IPS-18c (cell line): ENCODE data around the gene HPN.

ENCODE experiments used
- H3K4me3 ChIP-seq: 2 replicates; pipeline ENCODE4 v1.7.0; 2013; ENCODE audit warnings: low read depth, mild to moderate bottlenecking, low read length, moderate library complexity; ENCODE audit not compliant: insufficient read depth
- H3K9me3 ChIP-seq: one replicate; pipeline ENCODE4 v1.6.1; 2013; ENCODE audit warnings: mild to moderate bottlenecking, low read length, moderate library complexity; ENCODE audit not compliant: control insufficient read depth, insufficient read depth

The HPN gene

DNA sequence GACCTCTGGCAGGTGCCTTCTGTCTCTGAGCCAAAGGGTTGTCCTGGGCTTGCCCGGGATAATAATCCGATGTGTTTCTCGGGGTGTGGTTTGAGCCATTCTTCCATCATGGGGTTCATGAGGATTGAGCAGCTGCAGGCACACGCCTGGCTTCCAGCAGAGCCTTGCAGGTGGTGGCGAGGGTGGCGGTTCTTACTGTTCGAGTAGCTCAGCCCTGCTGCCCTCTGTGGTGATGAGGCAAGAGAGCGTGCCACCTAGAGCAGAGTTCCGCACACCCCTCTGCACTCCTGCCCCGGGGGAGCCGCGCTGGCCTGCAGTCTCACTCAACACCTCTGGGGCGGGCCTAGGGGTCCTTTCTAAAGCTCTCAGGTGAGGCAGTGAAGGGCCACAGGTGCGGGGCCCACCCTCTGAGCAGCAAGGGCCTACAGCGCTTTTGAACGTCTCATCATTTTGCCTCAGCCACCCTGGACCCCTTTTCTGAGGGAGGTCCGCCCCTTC, 7.5 kb upstream of the HPN start:
- H3K9me3 ChIP-seq: no peaks in the 10 kb centered on the region
- H3K4me3 ChIP-seq: no peak overlapping the region

DNA sequence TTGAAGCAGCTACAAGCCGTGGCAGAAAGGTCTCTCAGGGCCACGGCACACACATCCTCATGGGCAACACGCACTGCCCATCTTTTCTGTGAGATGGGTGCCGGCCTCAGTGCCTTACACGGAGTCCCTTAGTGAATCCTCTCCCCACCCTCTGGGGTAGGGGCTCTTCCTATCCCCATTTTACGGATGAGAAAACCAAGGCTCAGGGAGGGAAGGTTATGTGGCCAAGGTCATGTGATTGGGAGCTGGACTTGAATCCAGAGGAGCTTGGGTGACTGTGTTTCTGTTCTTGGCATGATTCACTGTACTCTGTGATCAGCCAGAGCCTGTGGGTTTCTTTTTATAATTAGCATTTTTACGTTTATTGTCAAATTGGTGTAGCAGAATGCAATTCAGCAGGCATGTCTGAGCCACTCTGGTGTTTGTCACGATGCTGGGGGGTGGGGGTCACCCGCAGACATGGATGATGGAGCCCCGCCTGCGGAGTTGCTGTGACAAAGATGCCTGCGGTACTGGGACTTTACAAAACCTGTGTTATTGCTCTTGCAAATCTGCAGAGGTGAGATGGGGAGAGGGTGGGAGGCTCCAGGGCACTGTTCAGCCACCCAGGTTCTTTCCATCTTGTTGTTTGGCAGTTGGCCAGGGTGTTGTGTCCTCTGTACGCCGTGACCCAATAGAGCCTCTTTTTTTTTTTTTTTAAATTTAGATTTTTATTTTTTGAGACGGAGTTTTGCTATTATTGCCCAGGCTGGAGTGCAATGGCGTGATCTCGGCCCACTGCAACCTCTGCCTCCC, 6.7 kb upstream of the HPN start:
- Histone ChIP-seq H3K4me3 (no peak overlapping the region), H3K9me3 (no peaks in the 10 kb centered on the region)

DNA sequence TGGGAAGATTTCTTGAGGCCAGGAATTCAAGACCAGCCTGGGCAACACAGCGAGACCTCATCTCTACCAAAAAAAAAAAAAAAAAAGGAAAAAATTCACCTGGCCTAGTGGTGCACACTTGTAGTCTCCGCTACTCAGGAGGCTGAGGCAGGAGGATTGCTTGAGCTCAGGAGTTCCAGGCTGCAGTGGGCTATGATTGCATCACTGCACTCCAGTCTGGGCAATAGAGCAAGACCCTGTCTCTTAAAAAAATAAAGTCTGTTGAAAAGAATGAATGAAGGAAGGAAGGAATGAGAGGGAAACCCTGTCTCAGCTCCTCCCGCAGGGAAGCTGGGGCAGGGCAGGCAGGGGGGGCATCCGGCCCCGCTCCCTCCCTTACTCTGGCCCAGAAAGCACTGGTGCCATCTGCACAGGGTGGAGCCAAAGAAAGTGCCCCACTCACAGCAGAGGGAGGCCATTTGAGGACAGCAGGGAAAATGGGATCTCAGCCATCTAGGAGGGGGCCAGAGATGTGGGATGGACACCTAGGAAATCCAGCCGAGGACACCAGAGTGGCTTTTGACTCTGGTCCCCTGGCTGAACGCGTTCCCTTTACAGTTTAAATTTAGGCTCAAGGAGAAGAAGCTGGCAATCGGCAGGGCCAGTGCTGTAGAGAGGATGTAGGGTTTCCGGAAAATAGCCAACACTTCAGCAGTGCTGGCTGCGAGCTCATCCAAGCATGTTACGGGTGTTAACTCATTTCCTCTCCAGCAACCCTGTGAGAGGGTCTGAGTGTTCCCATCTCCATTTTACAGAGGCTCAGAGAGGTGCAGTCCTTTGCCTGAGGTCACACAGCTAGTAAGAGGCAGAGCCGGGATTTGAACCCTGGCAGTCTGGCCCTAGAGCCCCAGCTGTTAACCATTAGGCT, 3.6 kb upstream of the HPN start:
- Histone ChIP-seq H3K9me3 (no peaks in the 10 kb centered on the region), H3K4me3 (no peak overlapping the region)

DNA sequence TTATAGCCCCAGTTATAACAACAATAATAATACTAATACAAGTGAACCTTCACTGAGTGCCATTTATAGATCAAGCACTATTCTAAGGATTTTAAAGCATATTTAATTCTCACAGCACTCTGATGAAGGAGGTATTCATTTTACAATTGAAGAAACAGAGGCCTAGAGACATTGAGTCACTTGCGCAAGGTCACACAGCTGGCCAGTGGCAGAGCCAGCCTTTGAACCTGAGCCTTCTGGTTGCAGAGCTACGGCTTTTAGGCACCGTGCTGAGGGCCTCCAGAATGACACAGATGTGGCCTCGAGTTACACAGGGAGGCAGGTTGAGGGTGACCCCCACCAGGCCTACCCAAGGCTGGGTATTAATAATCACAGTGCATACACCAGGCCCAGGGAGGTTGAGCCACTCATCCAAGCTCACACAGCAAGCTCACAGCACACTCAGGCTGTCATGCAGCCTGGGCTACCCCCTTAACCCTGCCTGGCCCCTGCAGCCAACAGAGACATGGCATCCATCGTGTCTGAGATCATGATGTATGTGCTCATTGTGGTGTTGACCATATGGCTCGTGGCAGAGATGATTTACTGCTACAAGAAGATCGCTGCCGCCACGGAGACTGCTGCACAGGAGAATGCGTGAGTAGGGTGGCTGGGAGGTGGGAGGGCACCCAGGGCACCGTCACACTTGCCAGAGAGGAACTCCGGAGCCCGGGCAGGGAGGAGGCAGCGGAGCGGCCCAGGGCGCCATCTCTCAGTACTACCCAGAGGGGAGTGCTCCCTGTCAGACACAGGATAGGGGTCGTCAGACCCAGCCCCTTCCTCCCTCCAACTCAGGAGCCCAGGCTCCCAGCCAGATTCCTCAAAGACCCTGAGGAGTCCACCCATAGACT, 2.7 kb upstream of the HPN start:
- Histone ChIP-seq H3K9me3 (no peaks in the 10 kb centered on the region), H3K4me3 (no peak overlapping the region)

DNA sequence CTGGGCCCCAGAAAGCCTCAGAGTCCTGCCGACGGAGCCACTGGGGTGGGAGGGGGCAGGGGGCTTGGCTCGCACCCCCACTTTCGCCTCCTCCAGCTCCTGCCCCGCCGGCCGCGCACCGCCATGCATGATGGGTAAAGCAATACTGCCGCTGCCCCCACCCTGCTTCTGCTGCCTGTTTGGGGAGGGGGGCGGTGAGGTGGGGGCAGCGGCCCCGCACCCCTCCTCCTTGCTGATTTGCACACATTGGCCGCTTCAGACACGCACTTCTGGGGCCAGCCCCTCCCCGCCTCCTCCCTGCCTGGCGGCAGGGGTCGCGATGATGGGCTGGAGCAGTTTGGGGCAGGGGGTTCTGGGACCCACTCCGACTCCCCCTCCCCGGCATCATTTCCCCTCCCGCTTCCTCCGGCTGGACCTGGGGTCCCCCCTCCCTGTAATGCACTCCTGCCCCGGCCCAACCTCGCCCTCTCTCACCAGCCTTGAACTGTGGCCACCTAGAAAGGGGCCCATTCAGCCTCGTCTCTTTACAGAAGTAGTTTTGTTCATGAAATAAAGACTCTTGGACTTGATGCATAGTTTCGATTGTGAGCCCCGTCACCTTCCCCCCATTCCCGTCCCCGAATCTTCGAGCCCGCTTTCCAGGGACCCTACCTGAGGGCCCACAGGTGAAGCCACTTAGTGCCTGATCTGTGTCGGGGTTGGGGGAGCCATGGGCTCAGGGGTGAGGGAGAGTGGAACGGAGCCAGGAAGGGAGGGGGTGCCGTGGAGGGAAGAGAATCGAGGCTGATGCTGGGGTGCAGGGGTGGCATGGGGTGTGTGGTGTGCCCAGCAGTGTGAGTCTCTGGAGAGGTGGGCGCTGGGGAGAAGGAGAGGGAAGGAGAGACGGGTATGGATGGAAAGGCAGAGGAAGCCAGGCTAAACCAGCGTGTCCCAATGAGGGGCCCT, 1.4 kb upstream of the HPN start:
- Histone ChIP-seq H3K4me3 (0 out of 2 replicates have a peak overlapping the region, but pooled peaks have one; percentile 40), H3K9me3 (no peaks in the 10 kb centered on the region)

DNA sequence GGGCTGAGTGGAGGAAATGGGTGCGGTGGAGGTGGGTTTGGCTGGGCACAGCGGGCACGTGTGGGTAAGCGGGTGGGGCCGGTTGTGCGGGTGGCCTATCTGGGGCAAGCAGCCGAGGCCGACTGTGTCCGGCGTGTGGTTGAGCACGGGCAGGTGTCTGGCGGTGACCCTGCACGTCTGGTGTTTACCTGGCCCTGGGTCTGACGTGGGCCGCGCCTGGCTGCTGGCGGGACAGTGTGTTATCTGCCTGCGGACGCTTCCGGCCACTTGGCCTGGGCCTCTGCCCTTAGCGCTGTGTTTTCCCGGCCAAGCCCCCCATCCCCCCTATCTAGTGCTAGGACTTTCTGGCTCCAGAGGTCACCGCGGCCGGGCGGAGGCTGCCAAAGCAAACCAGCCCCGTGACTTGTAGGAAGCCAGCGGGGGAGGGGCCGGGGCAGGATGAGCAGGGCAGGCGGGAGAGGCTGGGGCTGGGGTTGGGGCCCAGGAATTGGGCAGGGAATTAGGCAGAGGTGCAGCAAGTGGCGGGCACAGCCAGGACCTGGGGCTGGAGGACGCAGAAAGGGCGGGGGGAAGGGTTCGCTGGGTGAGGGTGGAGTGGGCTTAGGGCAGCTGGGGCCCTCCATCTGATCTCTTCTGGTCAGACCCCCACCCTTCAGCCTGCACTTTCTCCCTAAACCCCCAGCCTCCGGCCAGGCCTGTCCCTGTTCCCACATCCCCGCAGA, 534 bp upstream of the HPN start:
- Histone ChIP-seq H3K4me3 (peak overlapping the region; percentile 40), H3K9me3 (no peaks in the 10 kb centered on the region)

DNA sequence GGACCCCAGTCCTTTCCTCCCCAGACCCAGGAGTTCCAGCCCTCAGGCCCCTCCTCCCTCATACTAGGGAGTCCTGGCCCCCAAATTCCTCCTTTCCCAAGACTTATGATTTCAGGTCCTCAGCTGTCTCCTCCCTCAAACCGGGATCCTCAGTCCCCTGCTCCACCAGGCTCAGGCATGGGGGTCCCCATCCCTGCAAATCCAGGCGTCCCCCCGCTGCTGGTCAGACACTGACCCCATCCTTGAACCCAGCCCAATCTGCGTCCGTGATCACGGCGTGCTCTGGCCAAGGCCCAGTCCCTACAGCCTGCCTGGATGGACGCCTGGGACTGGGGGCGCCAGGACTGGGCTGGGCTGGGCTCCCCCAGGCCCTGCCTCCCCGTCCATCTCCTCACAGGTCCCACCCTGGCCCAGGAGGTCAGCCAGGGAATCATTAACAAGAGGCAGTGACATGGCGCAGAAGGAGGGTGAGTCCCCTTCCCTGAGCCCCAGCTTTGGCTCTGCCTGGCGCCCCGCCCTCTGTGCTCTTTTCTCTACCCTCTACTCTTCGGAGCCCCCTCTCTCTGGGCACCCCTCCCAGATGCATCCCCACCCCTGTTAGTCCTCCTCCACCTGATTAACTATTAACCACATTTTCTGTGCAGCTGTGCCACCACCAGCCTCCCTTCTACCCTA, 672 bp downstream of the HPN start:
- H3K9me3 ChIP-seq: no peaks in the 10 kb centered on the region
- peak overlapping the region; percentile 58 for H3K4me3 ChIP-seq

DNA sequence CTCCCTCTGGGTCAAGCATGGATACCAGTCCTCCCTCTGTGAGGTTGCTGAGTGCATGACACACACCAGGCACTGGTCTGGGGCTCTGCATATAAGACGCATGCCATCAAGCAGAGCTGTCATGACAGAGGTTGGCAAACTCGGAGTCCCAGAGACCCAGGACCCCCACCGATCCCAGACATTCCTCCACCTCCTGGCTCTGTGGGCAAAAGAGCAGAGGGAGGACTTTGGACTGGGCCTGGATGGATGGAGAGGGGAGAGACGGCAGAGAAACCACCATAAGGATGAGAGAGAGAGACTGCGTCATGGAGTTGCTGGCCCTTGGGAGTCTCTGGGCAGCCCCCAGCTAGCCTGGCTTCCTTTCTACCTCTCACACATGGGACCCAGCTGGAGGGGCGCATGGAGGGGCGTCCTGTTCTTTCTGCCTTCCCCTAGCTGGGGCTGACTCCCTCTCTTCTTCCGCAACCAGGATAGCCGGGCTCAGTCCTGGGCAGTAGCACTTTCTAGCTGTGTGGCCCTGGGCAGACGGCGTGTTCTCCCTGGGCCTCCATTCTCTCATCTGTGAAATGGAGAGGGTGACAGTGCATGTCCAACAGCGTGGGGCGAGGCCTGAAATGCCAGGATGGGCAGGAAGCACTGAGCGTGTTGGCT, 1.6 kb downstream of the HPN start:
- no peaks in the 10 kb centered on the region for H3K9me3 ChIP-seq
- no peak overlapping the region for H3K4me3 ChIP-seq

DNA sequence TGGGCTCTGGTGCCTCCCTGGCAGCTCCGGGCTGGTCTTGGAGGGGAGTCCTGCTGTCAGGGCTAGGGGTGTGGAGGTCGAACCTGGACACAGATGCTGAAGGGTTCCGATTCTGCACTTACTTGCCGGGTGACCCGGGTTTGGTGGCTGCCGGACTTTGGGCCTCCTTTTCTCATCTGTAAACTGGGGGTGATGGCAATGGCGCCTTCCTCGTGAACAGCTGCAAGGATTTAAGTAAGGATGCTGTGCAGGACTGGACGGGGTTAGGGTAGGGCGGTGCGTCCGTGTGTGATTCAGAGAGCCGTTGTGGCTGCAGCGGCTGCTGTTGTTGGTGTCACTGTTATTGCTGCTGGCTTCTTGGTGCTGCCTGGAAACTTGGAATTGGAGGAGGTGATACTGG, 2.4 kb downstream of the HPN start:
- Histone ChIP-seq H3K9me3 (no peaks in the 10 kb centered on the region), H3K4me3 (no peak overlapping the region)

DNA sequence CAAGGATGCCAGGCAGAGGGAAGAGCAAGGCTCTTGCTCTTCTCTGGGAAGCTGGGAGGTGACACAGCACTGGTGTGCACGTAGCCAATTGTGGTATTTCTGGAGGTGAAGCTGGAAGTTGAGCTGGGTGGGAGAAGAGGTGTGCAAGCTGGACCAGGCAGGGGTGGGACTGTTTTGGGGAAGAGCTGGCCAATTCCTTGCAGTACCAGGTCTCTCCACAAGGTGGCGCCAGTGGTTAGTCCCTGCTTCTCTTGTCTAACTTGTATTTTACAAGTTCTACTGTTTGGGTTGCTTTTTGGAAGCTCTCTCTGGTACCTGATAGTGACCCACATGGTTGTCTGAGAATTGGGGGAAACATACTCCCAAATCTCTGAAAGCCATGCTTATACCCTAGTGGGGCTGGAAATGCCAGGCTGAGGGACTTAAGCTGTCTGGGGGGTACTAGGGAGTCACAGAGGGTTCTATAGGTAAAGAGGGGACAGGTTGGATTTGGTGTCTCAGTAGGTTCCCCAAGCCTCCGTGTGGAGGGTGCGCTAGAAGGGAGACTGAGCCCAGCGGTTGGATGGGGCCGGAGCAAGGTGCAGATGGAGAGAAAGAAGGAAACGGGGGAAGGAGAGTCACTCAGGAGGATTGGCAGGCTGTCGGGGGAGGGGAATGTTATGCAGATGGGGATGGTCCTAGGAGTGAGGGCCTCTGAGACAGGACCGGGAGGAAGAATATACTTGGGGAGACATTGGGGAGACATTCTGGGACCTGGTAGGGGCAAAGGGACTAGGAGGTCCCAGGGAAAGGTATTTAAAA, 3.0 kb downstream of the HPN start:
- H3K4me3 ChIP-seq: no peak overlapping the region

DNA sequence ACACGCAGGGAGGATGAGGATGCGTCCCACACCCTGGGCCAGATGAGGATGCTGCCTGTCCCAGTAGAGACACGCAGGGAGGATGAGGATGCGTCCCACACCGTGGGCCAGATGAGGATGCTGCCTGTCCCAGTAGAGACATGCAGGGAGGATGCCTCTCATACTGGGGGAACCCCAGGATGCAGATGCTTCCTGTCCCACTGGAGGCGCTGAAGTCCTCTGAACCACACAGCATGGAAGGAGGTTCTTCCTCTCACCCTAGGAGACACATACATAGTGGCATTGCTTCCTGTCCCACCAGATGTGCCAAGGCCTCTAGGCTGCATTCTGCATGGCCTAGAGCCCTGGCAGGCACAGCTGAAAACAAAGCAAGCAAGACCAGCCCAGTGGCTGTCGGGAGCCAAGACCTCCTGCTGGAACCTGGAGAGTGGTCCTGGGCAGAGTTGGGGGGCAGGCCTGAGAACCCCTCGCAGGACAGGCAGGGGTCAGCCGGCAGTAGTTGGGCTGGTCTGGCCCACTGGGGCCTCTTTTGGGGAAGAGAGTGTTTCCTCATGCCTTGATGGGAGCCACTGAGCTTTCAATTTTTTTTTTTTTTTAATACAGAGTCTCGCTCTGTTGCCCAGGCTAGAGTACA, 4.3 kb downstream of the HPN start:
- H3K4me3 ChIP-seq: no peak overlapping the region
- no peaks in the 10 kb centered on the region for H3K9me3 ChIP-seq

More for the DNA sequence above, 3.0 kb downstream of the HPN start:
- no peaks in the 10 kb centered on the region for H3K9me3 ChIP-seq

DNA sequence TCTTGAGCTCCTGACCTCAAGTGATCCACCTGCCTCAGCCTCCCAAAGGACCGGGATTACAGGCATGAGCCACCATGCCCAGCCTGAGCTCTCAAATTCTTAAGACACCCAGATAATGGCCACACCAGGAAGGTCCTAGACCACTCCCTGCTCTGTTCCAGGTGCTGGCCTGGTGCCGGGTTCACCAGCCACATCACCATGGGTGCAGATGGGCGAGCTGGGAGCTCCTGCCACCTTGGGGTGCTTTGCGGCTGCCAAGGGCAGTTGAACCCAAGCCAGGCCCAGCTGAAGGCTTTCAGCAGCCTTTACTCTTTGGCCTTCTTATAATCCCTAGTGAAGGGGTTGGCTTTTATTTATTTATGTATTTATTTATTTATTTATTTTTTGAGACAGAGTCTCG, 4.9 kb downstream of the HPN start:
- Histone ChIP-seq H3K4me3 (no peak overlapping the region), H3K9me3 (no peaks in the 10 kb centered on the region)

DNA sequence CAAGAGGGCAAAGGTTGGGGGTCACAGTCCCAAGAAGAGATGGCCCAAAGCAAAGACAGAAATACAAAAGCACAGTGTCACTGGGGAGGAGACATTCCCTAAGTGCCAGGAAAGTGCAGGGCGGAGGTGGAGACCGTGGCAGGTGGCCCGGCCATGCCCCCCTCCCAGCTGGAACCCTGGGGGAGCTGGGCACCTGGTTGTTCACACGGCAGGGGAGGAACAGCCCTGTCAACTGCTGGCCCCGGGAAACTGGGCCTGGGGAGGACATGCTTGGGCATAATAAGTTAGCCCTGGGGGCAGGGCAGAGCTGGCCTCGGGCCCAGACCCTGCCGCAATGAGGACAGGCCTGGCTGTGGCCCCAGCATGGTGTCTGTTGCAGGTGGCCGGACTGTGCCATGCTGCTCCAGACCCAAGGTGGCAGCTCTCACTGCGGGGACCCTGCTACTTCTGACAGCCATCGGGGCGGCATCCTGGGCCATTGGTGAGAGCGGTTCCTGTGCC, 7.4 kb downstream of the HPN start:
- Histone ChIP-seq H3K9me3 (no peaks in the 10 kb centered on the region), H3K4me3 (no peak overlapping the region)

DNA sequence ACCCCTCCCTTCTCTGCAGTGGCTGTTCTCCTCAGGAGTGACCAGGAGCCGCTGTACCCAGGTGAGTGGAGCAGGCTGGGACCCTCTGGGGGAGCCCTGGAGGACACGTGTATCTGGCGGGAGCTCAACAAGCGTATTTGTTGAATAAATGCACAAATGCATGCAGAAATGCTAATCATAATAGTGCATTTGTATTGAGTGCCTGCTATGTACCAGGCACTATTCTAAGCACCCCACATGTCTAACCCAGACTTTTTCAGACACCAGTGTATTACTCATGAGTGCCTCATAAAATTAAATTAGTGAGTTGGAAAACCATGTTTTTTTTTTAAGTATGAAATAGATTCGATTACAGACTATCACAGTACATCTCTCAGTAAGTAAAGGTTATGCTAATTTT, 7.9 kb downstream of the HPN start:
- no peak overlapping the region for H3K4me3 ChIP-seq
- H3K9me3 ChIP-seq: no peaks in the 10 kb centered on the region
